Activated T-helper 1 cell treated with anti-CD3 and anti-CD28 coated beads, Interleukin-12 subunit alpha, Interleukin-12 subunit beta, Interleukin-2, Interleukin-4 antibody, amounts not matched to agents 30 ng/mL and 10 ng/mL and 1 ng/mL, durations not matched to agents 14 hours and 24 hours and 36 hours (primary cell): ENCODE measurements around the gene DCAF12. TPM values are rescaled to one million over a fixed set of nuclear protein-coding genes. Genes with fewer than 3 reads are reported as not detected.

ENCODE experiments used
- DNase-seq: peaks from one replicate; pipeline ENCODE4 v3.0.0; 2021; ENCODE audit warnings: low spot score
- H3K27ac Mint-ChIP-seq: one replicate; pipeline ENCODE4 v1.8.0; 2021; ENCODE audit warnings: mild to moderate bottlenecking, mixed read lengths
- H3K27me3 Mint-ChIP-seq: one replicate; pipeline ENCODE4 v1.8.0; 2022; ENCODE audit warnings: mild to moderate bottlenecking, moderate library complexity, mixed read lengths; ENCODE audit not compliant: insufficient read depth
- H3K36me3 Mint-ChIP-seq: one replicate; pipeline ENCODE4 v1.8.0; 2021; ENCODE audit warnings: low read depth, mixed read lengths
- H3K4me1 Mint-ChIP-seq: one replicate; pipeline ENCODE4 v1.8.0; 2021; ENCODE audit warnings: low read depth, mixed read lengths
- H3K4me3 Mint-ChIP-seq: one replicate; pipeline ENCODE4 v1.8.0; 2021; ENCODE audit warnings: mild to moderate bottlenecking, moderate library complexity, mixed read lengths
- H3K9me3 Mint-ChIP-seq: one replicate; pipeline ENCODE4 v1.8.0; 2021; ENCODE audit warnings: mixed read lengths
- intact Hi-C: fragments of 100-400 bp; cut with micrococcal nuclease; formaldehyde crosslinking; loops from one replicate; pipeline ENCODE4 v1.15.1; 2024
- total RNA-seq: library from RNA; stranded (reverse); gene quantifications from 2 replicates; pipeline ENCODE4 v1.2.3, GENCODE V29; 2022

Gene DCAF12
- total RNA-seq, 1 donor from 2014 or later = 49.7 TPM

DNA sequence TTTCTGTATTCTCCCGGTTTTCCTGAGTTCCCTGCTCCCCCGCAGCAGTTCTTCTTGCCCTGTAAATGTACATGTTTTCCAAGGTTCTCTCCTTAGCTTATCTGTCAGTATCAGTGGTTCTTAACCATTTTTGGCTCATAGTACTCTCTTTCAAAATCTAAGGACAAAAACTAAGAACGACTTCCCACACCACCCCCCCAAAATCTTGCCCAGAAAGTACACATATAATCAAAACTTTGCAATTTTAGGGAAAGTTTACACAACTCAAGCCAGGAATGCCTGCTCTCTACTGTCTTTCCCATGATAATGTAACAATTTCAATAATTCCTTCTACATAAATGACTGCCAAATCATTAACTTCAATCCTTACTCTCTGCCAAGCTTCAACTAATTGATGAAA, 4.5 kb downstream of the DCAF12 start:
- Mint-ChIP-seq H3K27me3 (no peaks in the 10 kb centered on the region), H3K9me3 (no peaks in the 10 kb centered on the region), H3K4me1 (peaks cover 46% of the 10 kb centered on the region), H3K27ac (peak overlapping the region; percentile 29), H3K36me3 (peaks cover 38% of the 10 kb centered on the region), H3K4me3 (no peak overlapping the region)
- intact Hi-C loops = loop anchor here (10.0 kb wide), 2 partner anchors 333 to 863 kb away; partner anchors contain the start of genes DNAI1, DNAJB5 and FAM219A
- no peak for DNase-seq

DNA sequence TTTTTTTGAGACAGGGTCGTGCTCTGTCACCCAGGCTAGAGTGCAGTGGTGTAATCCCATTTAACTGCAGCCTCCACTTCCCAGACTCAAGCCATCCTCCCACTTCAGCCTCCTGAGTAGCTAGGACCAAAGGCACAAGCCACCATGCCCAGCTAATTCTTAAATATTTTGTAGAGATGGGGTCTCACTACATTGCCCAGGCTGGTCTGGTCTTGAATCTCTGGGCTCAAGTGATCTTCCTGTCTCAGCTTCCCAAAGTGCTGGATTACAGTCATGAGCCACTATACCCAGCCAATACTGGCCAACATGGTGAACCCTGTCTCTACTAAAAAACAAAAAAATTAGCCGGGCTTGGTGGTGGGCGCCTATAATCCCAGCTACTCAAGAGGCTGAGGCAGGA, 6.8 kb downstream of the DCAF12 start:
- Mint-ChIP-seq H3K36me3 (peaks cover 37% of the 10 kb centered on the region), H3K9me3 (no peaks in the 10 kb centered on the region), H3K27me3 (no peaks in the 10 kb centered on the region), H3K4me1 (peaks cover 37% of the 10 kb centered on the region), H3K4me3 (no peak overlapping the region), H3K27ac (no peak overlapping the region)
- DNase-seq = no peak
- intact Hi-C loops = loop anchor here (10.0 kb wide), 2 partner anchors 335 to 865 kb away; partner anchors contain the start of genes DNAI1, DNAJB5 and FAM219A

DNA sequence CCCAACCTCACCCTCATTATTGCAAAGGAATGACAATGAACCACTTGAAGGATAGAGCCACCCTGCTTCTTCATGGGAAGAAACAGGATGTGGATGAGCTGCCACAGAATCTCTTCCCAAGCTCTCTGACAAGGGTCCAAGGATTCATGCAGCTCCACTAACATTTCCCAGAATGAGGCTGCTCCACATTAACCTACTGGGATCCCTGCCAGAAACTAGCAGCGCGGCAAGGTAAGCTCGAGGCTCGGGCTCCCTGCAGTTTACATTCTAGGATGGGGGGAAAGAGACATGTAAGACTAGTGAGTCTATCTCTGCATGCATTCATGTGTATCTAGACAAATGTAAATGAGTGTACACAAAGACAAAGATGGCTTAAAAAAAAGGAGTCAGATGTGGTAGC, 12.1 kb downstream of the DCAF12 start:
- intact Hi-C loops = no loop called here
- H3K9me3 Mint-ChIP-seq = no peaks in the 10 kb centered on the region
- H3K27ac Mint-ChIP-seq = no peak overlapping the region
- H3K36me3 Mint-ChIP-seq = peaks cover 24% of the 10 kb centered on the region
- no peak for DNase-seq
- H3K27me3 Mint-ChIP-seq = no peaks in the 10 kb centered on the region
- no peak overlapping the region for H3K4me3 Mint-ChIP-seq
- H3K4me1 Mint-ChIP-seq = peaks cover 5% of the 10 kb centered on the region

DNA sequence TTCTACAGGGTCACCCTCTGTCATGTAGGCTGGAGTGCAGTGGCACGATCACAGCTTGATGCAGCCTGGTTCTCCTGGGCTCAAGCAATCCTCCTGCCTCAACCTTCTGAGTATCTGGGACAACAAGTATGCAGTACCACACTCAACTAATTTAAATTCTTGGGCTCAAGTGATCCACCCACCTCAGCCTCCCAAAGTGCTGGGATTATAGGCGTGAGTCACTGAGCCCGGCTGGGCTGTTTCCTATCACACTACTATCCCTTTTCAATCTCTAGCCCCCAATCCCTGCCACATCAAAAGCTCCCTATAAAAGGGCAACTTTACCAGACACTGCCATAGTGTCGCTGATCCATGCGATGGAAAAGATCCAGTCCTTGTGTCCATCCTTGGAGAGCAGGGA, 20.4 kb downstream of the DCAF12 start:
- Mint-ChIP-seq H3K36me3 (peaks cover 31% of the 10 kb centered on the region), H3K27me3 (no peaks in the 10 kb centered on the region)
- intact Hi-C loops = no loop called here

DNA sequence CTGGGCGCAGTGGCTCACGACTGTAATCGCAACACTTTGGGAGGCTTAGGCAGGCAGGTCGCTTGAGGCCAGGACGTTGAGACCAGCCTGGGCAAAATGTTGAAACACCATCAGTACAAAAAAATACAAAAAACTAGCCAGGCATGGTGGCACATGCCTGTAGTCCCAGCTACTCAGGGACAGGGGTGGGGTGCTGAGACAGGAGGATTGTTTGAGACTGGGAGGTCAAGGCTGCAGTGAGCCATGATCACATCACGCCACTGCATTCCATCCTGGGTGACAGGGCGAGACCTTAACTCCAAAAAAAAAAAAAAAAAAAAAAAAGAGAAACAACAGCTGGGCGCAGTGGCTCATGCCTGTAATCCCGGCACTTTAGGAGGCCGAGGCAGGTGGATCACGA, 23.7 kb downstream of the DCAF12 start:
- H3K4me1 Mint-ChIP-seq = no peaks in the 10 kb centered on the region
- no peaks in the 10 kb centered on the region for H3K9me3 Mint-ChIP-seq
- H3K27ac Mint-ChIP-seq = no peak overlapping the region
- no peak overlapping the region for H3K4me3 Mint-ChIP-seq
- intact Hi-C loops = no loop called here
- peaks cover 28% of the 10 kb centered on the region for H3K36me3 Mint-ChIP-seq
- no peaks in the 10 kb centered on the region for H3K27me3 Mint-ChIP-seq
- DNase-seq = no peak

More for the DNA sequence above, 20.4 kb downstream of the DCAF12 start:
- no peaks in the 10 kb centered on the region for H3K9me3 Mint-ChIP-seq
- no peak for DNase-seq
- H3K4me3 Mint-ChIP-seq = no peak overlapping the region
- peaks cover 5% of the 10 kb centered on the region for H3K4me1 Mint-ChIP-seq
- H3K27ac Mint-ChIP-seq = peak overlapping the region; percentile 40

DNA sequence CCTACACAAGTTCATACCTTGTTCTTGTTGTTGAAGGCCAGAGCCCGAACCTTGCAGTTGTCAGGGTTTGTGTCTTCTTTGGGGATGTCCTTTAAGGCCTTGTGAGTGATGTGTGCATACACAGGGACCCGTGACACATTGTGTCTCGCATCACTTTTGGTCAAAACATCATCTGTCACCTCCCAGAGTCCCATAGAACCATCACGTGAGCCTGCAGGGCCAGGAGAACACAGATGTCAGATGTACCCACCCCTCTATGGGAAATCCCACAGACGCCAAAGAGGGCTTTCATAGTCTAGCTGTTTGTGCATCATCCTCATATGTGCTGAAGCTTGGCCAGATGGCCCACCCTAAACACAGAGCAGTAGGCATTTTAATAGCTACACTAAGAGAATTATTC, 28.2 kb downstream of the DCAF12 start:
- Mint-ChIP-seq H3K27me3 (no peaks in the 10 kb centered on the region), H3K4me3 (no peak overlapping the region), H3K36me3 (peaks cover 18% of the 10 kb centered on the region), H3K9me3 (no peaks in the 10 kb centered on the region), H3K4me1 (no peaks in the 10 kb centered on the region), H3K27ac (no peak overlapping the region)
- DNase-seq = no peak
- intact Hi-C loops = no loop called here

DNA sequence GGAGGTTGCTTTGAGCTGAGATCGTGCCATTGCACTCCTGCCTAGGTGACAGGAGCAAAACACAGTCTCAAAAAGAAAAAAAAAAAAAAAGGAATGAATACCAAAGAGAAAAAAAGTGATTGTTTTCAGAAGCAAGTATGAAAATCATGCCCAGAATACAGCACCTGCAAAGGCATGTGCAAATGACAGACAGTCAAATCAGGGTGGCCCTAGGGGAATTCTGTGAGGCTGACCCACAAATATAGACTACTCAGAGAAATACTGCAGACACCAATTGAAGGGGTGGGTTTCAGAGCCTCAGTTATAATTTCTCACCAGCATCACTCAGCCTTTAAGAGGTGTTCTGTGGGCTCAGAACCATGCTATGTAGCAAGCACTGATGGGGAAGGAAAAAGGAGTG, 28.6 kb downstream of the DCAF12 start:
- Mint-ChIP-seq H3K9me3 (no peaks in the 10 kb centered on the region), H3K36me3 (peaks cover 23% of the 10 kb centered on the region), H3K27me3 (no peaks in the 10 kb centered on the region), H3K27ac (no peak overlapping the region), H3K4me1 (no peaks in the 10 kb centered on the region), H3K4me3 (no peak overlapping the region)
- intact Hi-C loops = no loop called here
- DNase-seq = no peak

DNA sequence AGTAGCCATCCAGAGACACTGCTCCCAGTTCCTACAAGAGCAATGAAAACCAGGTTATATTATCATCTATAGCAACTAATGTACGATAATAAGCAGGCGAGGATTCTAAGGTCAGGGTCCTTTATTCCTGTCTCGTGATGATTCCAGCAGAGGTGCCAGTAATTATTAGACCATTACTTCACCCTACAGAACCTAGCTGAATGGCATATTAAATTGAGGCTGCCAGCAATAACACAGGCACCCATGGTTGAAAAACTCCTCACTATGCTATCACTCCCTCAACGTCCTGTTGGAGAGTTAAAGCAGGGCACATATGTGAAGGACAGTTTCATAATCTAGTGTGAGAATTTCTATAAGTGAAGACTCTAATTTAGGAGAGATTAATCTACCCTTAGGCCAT, 29.7 kb downstream of the DCAF12 start:
- peaks cover 26% of the 10 kb centered on the region for H3K36me3 Mint-ChIP-seq
- intact Hi-C loops = no loop called here
- no peak overlapping the region for H3K27ac Mint-ChIP-seq
- H3K27me3 Mint-ChIP-seq = no peaks in the 10 kb centered on the region
- no peak for DNase-seq
- no peaks in the 10 kb centered on the region for H3K9me3 Mint-ChIP-seq
- H3K4me3 Mint-ChIP-seq = no peak overlapping the region
- H3K4me1 Mint-ChIP-seq = peaks cover 7% of the 10 kb centered on the region

DNA sequence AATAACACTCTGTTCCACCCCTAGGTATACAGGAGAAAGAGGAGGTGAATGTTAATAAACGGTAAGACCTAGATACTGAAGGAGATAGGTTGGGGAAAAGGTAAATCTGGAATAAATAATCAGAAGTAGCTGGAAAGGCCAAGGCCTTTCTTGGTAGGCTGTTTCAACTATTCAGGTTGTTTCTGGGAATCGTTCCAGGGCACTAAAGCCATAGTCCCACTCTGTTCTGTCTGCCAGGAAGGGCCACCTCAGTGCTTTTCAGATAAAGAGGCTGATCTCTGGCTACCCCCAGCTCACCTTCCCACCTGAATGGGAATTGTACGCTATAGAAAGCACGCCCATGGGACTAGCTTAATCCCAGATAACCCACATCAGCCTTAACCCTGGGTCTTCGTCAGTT, 32.9 kb downstream of the DCAF12 start:
- Mint-ChIP-seq H3K27ac (no peak overlapping the region), H3K4me3 (no peak overlapping the region), H3K9me3 (no peaks in the 10 kb centered on the region), H3K27me3 (no peaks in the 10 kb centered on the region), H3K4me1 (peaks cover 9% of the 10 kb centered on the region), H3K36me3 (peaks cover 37% of the 10 kb centered on the region)
- intact Hi-C loops = loop anchor here (2.0 kb wide), 1 partner anchor 33 kb away; the partner anchor contains the start of gene DCAF12
- no peak for DNase-seq

DNA sequence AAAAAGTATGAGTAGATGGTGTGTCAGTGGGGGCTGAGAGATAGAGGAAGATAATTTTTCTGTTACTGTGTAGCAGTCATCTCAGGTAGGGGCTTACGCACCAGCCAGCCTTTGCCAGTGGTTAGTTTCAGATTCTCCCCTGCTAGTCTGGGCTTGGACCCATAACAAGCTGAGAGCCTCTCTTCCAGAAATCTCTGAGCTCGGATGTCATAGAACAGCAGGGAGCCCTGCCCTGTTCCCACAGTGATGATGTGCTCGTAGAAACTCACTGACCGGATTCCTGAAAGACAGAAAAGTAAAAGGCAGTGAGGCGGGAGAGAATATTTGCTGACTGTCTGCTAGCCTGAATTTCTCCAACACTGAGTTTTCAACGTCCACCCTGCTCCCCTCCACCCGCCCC, 37.2 kb downstream of the DCAF12 start:
- intact Hi-C loops = no loop called here
- peaks cover 44% of the 10 kb centered on the region for H3K36me3 Mint-ChIP-seq
- H3K9me3 Mint-ChIP-seq = no peaks in the 10 kb centered on the region
- no peak for DNase-seq
- peaks cover 17% of the 10 kb centered on the region for H3K4me1 Mint-ChIP-seq
- H3K27ac Mint-ChIP-seq = no peak overlapping the region
- H3K4me3 Mint-ChIP-seq = no peak overlapping the region
- no peaks in the 10 kb centered on the region for H3K27me3 Mint-ChIP-seq

DNA sequence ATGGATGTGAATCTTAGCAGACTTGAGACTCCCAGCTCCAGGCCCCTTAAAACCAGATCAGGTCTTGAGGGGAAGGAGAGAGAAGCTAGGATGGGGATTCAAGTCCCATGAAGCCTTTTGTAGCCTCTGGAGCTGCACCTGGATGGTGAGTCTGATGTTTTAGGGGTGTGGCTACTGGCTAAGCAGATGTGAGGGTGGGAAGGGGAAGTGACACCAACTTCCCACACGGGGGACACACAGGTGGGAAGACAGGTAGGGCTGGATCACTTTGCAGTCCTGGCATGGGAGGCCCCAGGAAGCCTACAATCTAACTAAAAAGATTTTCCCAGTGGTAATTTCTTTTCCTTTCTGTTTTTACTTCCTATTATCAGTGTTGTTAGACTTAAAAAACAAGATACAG, 39.1 kb downstream of the DCAF12 start:
- Mint-ChIP-seq H3K4me1 (peaks cover 16% of the 10 kb centered on the region), H3K27ac (no peak overlapping the region), H3K4me3 (no peak overlapping the region), H3K36me3 (peaks cover 38% of the 10 kb centered on the region), H3K9me3 (no peaks in the 10 kb centered on the region), H3K27me3 (no peaks in the 10 kb centered on the region)
- intact Hi-C loops = no loop called here
- DNase-seq = no peak

DNA sequence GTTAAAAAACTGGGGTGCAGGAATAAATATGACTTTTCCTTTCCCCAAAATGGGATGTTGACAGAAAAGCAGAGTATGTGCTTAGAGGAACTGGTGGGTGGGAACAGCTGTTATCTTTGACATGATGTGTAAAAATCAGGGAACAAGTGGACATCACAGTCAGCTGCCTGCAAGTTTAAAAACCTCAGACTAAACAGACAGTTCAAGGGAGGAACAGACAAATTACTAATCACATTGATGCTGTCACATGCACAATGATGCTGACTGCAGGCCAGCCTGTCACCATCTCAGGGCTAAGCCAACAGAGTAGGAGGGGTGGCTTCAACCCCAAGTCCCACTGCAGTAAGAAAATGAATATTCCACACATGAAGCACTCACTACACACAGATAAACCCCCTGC, 39.6 kb downstream of the DCAF12 start:
- intact Hi-C loops = no loop called here
- Mint-ChIP-seq H3K9me3 (no peaks in the 10 kb centered on the region), H3K4me1 (peaks cover 11% of the 10 kb centered on the region), H3K27me3 (no peaks in the 10 kb centered on the region), H3K27ac (no peak overlapping the region), H3K4me3 (no peak overlapping the region), H3K36me3 (peaks cover 33% of the 10 kb centered on the region)
- no peak for DNase-seq

DNA sequence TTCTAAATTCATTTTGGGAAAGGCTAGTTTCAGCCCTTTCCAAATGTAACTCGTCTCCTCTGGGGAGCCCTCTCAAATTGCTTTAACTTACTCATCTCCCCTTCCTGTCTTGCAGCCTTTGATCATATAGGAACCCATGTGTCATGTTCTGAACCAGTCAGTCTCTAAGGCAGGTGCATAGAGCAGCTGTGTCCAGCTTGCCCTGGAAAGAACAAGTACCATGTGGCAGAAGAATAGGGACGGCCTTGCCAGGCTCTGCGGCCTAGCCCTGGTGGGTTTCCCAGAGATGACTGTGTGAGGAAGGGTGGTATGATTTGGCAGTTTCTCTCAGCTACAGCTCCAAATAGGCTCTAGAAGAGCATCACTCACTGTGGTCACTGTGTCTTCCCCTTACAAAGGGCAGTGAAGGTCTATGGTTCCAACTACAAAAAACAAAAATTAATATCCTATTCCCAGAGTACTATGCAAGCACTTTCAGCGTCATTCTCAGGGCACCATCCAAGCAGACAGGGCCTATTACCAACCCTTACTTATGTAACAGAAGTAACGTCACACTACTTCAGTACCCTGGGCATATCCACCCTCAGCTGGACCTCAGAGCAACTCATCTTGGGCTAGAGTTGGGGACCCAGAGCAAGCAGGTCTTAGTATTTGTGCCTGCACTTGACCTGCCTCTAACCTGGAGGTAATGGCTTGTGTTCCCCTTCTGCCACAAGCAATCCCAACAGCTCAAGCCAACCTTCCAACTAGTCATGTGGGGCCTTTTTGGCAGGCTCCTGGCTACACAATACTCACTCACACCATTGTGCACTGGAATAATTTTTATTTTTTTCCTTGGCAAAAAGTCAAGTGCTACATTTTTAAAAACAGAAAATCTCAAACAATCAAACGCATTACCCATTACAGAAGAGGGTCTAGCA, 40.7 kb downstream of the DCAF12 start:
- no peak overlapping the region for H3K27ac Mint-ChIP-seq
- no peak overlapping the region for H3K4me3 Mint-ChIP-seq
- no peaks in the 10 kb centered on the region for H3K9me3 Mint-ChIP-seq
- no peak for DNase-seq
- H3K27me3 Mint-ChIP-seq = no peaks in the 10 kb centered on the region
- intact Hi-C loops = no loop called here
- peaks cover 30% of the 10 kb centered on the region for H3K36me3 Mint-ChIP-seq
- H3K4me1 Mint-ChIP-seq = peaks cover 8% of the 10 kb centered on the region
